HuH-7.5 (cell line): ENCODE measurements around the gene FBN1.

Source experiments
- DNase-seq: peaks from one replicate; pipeline ENCODE4 v3.0.0; 2011; ENCODE audit warnings: low spot score

FBN1 gene

GRCh38 chr15:48469271-48469670, 176.2 kb downstream of the FBN1 start:
- no peak for DNase-seq

- DNase-seq: no peak
Measured at GRCh38 chr15:48467801-48468200, 177.7 kb downstream of the FBN1 start.

GRCh38 chr15:48466820-48467219, 178.7 kb downstream of the FBN1 start:
- DNase-seq: no peak

- no peak for DNase-seq
Measured at GRCh38 chr15:48466079-48466478, 179.4 kb downstream of the FBN1 start.

- DNase-seq: no peak
Measured at GRCh38 chr15:48465410-48465809, 180.1 kb downstream of the FBN1 start.

- no peak for DNase-seq
Measured at GRCh38 chr15:48463366-48463880, 182.1 kb downstream of the FBN1 start.

- DNase-seq: no peak
Measured at GRCh38 chr15:48462688-48463087, 182.8 kb downstream of the FBN1 start.

GRCh38 chr15:48459571-48460442, 185.7 kb downstream of the FBN1 start:
- DNase-seq: no peak

GRCh38 chr15:48458876-48459275, 186.6 kb downstream of the FBN1 start:
- no peak for DNase-seq

- no peak for DNase-seq
Measured at GRCh38 chr15:48456134-48456533, 189.4 kb downstream of the FBN1 start.

- no peak for DNase-seq
Measured at GRCh38 chr15:48451736-48452135, 193.8 kb downstream of the FBN1 start.

- DNase-seq: no peak
Measured at GRCh38 chr15:48451241-48451640, 194.3 kb downstream of the FBN1 start.

- DNase-seq: no peak
Measured at GRCh38 chr15:48449734-48450133, 195.8 kb downstream of the FBN1 start.

- no peak for DNase-seq
Measured at GRCh38 chr15:48447657-48448056, 197.9 kb downstream of the FBN1 start.

GRCh38 chr15:48447058-48447457, 198.5 kb downstream of the FBN1 start:
- DNase-seq: no peak

GRCh38 chr15:48442011-48442410, 203.5 kb downstream of the FBN1 start:
- DNase-seq: no peak

GRCh38 chr15:48440084-48440483, 205.4 kb downstream of the FBN1 start:
- DNase-seq: no peak

GRCh38 chr15:48437178-48437577, 208.3 kb downstream of the FBN1 start:
- DNase-seq: no peak

GRCh38 chr15:48435321-48435720, 210.2 kb downstream of the FBN1 start:
- DNase-seq: no peak

GRCh38 chr15:48433226-48433886, 212.2 kb downstream of the FBN1 start:
- DNase-seq: no peak

GRCh38 chr15:48432688-48433087, 212.8 kb downstream of the FBN1 start:
- DNase-seq: no peak

- no peak for DNase-seq
Measured at GRCh38 chr15:48427960-48428547, 217.5 kb downstream of the FBN1 start.

- DNase-seq: no peak
Measured at GRCh38 chr15:48427479-48427878, 218.0 kb downstream of the FBN1 start.
